GM23338 (cell line): ENCODE data around the gene SYMPK. TPM values are rescaled to one million over a fixed set of nuclear protein-coding genes. Genes with fewer than 3 reads are reported as not detected.

Source experiments
- ATAC-seq: fragments of 200-7000 bp; cut with Tn5 transposase; 3 replicates; pipeline ENCODE4 v1.9.1; 2020
- DNase-seq: peaks from one replicate; pipeline ENCODE4 v3.0.0-alpha.2; 2015; ENCODE audit warnings: low spot score
- H2AFZ ChIP-seq: fragments of 200-600 bp; sonication (generic); 2 replicates; pipeline ENCODE4 v1.8.0; 2016; ENCODE audit warnings: antibody characterized with exemption, mild to moderate bottlenecking, moderate library complexity
- H3F3A ChIP-seq: fragments of 200-600 bp; sonication (generic); replicated peaks from 2 replicates; pipeline ENCODE4 v1.8.0; 2017; ENCODE audit warnings: antibody characterized with exemption, mixed run types, low read depth
- H3K27ac ChIP-seq: fragments of 200-600 bp; sonication (generic); 2 replicates; pipeline ENCODE4 v1.6.1; 2016; ENCODE audit warnings: low read depth
- H3K27me3 ChIP-seq: fragments of 200-600 bp; sonication (generic); 2 replicates; pipeline ENCODE4 v1.8.0; 2016; ENCODE audit warnings: mild to moderate bottlenecking, mixed run types, moderate library complexity; ENCODE audit not compliant: insufficient read depth
- H3K36me3 ChIP-seq: fragments of 200-600 bp; sonication (generic); 2 replicates; pipeline ENCODE4 v1.8.0; 2016; ENCODE audit warnings: mild to moderate bottlenecking; ENCODE audit not compliant: insufficient read depth
- H3K4me1 ChIP-seq: fragments of 200-600 bp; sonication (generic); 2 replicates; pipeline ENCODE4 v1.8.0; 2016; ENCODE audit warnings: mild to moderate bottlenecking, moderate library complexity; ENCODE audit not compliant: insufficient read depth
- H3K4me2 ChIP-seq: fragments of 200-600 bp; sonication (generic); 2 replicates; pipeline ENCODE4 v1.7.1; 2017; ENCODE audit warnings: mixed run types
- H3K4me3 ChIP-seq: fragments of 200-600 bp; sonication (generic); 2 replicates; pipeline ENCODE4 v1.6.1; 2016; ENCODE audit warnings: mixed run types
- H3K79me2 ChIP-seq: fragments of 200-600 bp; sonication (generic); replicated peaks from 2 replicates; pipeline ENCODE4 v1.8.0; 2017; ENCODE audit warnings: mild to moderate bottlenecking; ENCODE audit not compliant: insufficient read depth
- H3K9me2 ChIP-seq: fragments of 200-600 bp; sonication (generic); 2 replicates; pipeline ENCODE4 v1.8.0; 2017; ENCODE audit not compliant: insufficient read depth
- H4K20me1 ChIP-seq: fragments of 200-600 bp; sonication (generic); replicated peaks from 2 replicates; pipeline ENCODE4 v1.8.0; 2017; ENCODE audit warnings: mild to moderate bottlenecking; ENCODE audit not compliant: insufficient read depth
- H3K27ac Mint-ChIP-seq: 2 replicates; pipeline ENCODE4 v1.8.0; 2020; ENCODE audit warnings: inconsistent platforms, mild to moderate bottlenecking, moderate library complexity, mixed read lengths
- H3K27me3 Mint-ChIP-seq: 3 replicates; pipeline ENCODE4 v1.8.0; 2022; ENCODE audit warnings: low read depth, mild to moderate bottlenecking, moderate library complexity, mixed read lengths, inconsistent platforms; ENCODE audit not compliant: insufficient read depth, poor library complexity
- H3K36me3 Mint-ChIP-seq: 3 replicates; pipeline ENCODE4 v1.8.0; 2021; ENCODE audit warnings: low read depth, mild to moderate bottlenecking, inconsistent platforms, moderate library complexity, mixed read lengths
- H3K4me1 Mint-ChIP-seq: 3 replicates; pipeline ENCODE4 v1.8.0; 2020; ENCODE audit warnings: mild to moderate bottlenecking, inconsistent platforms, mixed read lengths
- H3K4me3 Mint-ChIP-seq: 3 replicates; pipeline ENCODE4 v1.8.0; 2021; ENCODE audit warnings: moderate library complexity, mild to moderate bottlenecking, inconsistent platforms, mixed read lengths
- H3K9me3 Mint-ChIP-seq: 3 replicates; pipeline ENCODE4 v1.8.0; 2020; ENCODE audit warnings: moderate library complexity, mild to moderate bottlenecking, inconsistent platforms, mixed read lengths
- CREB1 ChIP-seq: fragments of 250-450 bp; sonication (Bioruptor Pico); IDR thresholded peaks from 2 replicates; pipeline ENCODE4 v1.5.0; 2020; ENCODE audit warnings: low read depth, mild to moderate bottlenecking, moderate library complexity
- EZH2 ChIP-seq: fragments of 200-600 bp; sonication (generic); IDR thresholded peaks from one replicate; pipeline ENCODE4 v1.8.0; 2017; ENCODE audit warnings: antibody characterized with exemption, mild to moderate bottlenecking, low read depth; ENCODE audit not compliant: unreplicated experiment
- EZH2phosphoT487 ChIP-seq: fragments of 200-600 bp; sonication (generic); IDR thresholded peaks from one replicate; pipeline ENCODE4 v1.8.1; 2018; ENCODE audit warnings: antibody characterized with exemption; ENCODE audit not compliant: unreplicated experiment
- JUNB ChIP-seq: IDR thresholded peaks from one replicate; pipeline ENCODE4 v1.6.1; 2016; ENCODE audit warnings: antibody characterized with exemption; ENCODE audit not compliant: unreplicated experiment
- NANOG ChIP-seq: IDR thresholded peaks from 2 replicates; pipeline ENCODE4 v1.6.1; 2016; ENCODE audit warnings: antibody characterized with exemption, borderline replicate concordance
- STAT1 ChIP-seq: IDR thresholded peaks from one replicate; pipeline ENCODE4 v1.6.1; 2016; ENCODE audit warnings: antibody characterized with exemption; ENCODE audit not compliant: unreplicated experiment
- ZNF114 ChIP-seq: fragments of 250-450 bp; sonication (Bioruptor Pico); IDR thresholded peaks from 2 replicates; pipeline ENCODE4 v1.5.0; 2020; ENCODE audit warnings: mild to moderate bottlenecking, moderate library complexity
- ZNF331 ChIP-seq: fragments of 250-450 bp; sonication (Bioruptor Pico); IDR thresholded peaks from 2 replicates; pipeline ENCODE4 v1.5.0; 2020; ENCODE audit warnings: low read depth, mild to moderate bottlenecking, moderate library complexity
- polyA plus RNA-seq: library from polyadenylated mRNA; unstranded; fragments of >200 nt; fragmentation: Nextera tagmentation; extraction: Ambion mirVana; gene quantifications from 2 replicates; pipeline ENCODE4 v1.2.1, GENCODE V29; 2016
- total RNA-seq: library from RNA; depleted of rRNA; stranded (reverse); fragments of >200 nt; shearing (Covaris generic); gene quantifications from 2 replicates; pipeline ENCODE4 v1.2.3, GENCODE V29; 2014
- TF ChIP-seq, protein P1 (sequence below): IDR thresholded peaks from 2 replicates; pipeline ENCODE4 v1.6.1; 2016; ENCODE audit warnings: antibody characterized with exemption
- TF ChIP-seq, protein P2 (sequence below): IDR thresholded peaks from one replicate; pipeline ENCODE4 v1.6.1; 2018; ENCODE audit warnings: antibody characterized with exemption; ENCODE audit not compliant: unreplicated experiment

Gene SYMPK
- total and polyA plus RNA-seq, 2 experiments from 2014 or later, result 36.8 to 82.1 TPM

DNA sequence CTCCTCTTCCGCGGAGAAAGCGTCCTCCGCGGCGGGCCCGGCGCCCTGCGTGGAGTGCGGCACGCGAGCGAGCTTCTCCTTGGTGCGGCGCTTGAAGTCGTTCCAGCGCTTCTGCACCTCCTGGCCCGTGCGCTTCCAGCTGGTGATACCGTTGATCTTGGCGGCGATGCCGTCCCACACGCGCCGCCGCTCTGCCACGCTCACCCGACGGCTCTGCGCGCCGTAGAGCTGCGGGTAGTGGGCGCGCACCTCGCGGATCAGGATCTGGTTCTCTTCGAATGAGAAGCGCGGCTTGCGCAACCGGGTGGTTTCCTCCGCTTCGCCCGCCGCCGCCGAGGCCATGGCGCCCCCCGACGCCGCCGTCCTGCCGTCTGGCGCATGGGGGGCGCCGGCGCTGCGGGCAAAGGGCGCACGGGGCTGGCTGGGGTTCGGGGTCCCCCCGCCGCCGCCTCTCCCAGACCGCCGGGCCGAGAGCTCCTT is 38.5 kb upstream of the SYMPK start:
- Mint-ChIP-seq H3K36me3 (peaks cover 19% of the 10 kb centered on the region), H3K9me3 (no peaks in the 10 kb centered on the region), H3K4me3 (peak overlapping the region; percentile 68; the same call in 2 of the 3 replicates), H3K27me3 (peaks cover 20% of the 10 kb centered on the region), H3K4me1 (peaks cover 9% of the 10 kb centered on the region), H3K27ac (no peak overlapping the region)
- Histone ChIP-seq H3K27ac (no peak overlapping the region), H3F3A (peaks cover 21% of the 10 kb centered on the region; the same call in 1 of the 2 replicates), H3K4me3 (peak overlapping the region; percentile 86), H2AFZ (peak overlapping the region; percentile 90), H3K9me2 (no peaks in the 10 kb centered on the region), H4K20me1 (no peaks in the 10 kb centered on the region; the same call in none of the 2 replicates), H3K79me2 (no peaks in the 10 kb centered on the region), H3K4me2 (peak overlapping the region; percentile 87), H3K36me3 (no peaks in the 10 kb centered on the region), H3K27me3 (peaks cover 23% of the 10 kb centered on the region), H3K4me1 (peaks cover 6% of the 10 kb centered on the region; the same call in 1 of the 2 replicates)
- no peak for TF ChIP-seq JUNB
- no peak for TF ChIP-seq ZNF114 (CRISPR knock-in tag)
- DNase-seq (peak; percentile 35), ATAC-seq (peak; percentile 6)

DNA sequence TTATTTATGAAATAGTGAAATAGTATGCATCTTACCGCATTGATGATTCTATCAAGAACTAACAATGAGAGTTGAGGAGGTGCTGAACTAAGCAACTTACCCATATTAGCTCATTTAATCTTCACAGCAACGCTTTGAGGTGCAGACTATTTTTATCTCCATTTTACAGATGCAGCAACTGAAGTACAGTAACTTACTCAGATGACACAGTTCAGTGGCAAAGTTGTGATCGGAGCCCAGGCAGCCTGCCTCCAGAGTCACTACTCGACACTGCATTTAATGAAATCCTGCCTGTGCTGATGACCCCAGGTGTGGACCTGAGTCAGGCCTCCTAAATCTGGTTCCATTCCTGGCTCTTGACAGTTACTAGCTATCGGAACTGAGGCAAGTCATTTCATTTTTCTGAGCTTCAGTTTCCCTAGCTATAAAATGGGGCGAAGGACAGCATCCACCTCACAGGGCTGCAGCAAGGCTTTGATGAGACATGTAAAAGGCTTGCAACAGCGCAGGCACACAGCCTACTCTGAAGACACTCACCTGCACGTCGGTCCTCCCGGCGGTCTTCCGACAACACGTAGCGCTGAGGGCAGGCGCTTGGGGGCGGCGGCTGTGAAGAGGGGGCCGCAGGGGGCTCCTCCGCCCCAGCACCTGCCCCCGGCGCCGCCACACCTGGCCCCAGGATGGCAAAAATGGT is 37.9 kb upstream of the SYMPK start:
- TF ChIP-seq, protein P1, sequence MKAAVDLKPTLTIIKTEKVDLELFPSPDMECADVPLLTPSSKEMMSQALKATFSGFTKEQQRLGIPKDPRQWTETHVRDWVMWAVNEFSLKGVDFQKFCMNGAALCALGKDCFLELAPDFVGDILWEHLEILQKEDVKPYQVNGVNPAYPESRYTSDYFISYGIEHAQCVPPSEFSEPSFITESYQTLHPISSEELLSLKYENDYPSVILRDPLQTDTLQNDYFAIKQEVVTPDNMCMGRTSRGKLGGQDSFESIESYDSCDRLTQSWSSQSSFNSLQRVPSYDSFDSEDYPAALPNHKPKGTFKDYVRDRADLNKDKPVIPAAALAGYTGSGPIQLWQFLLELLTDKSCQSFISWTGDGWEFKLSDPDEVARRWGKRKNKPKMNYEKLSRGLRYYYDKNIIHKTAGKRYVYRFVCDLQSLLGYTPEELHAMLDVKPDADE, result no peak
- peak; percentile 17 for TF ChIP-seq EZH2
- TF ChIP-seq CREB1, result 0 out of 2 replicates have a peak, but pooled peaks have one; percentile 9
- Mint-ChIP-seq H3K27ac (no peak overlapping the region), H3K4me1 (peaks cover 9% of the 10 kb centered on the region), H3K27me3 (peaks cover 20% of the 10 kb centered on the region), H3K36me3 (peaks cover 19% of the 10 kb centered on the region), H3K9me3 (no peaks in the 10 kb centered on the region), H3K4me3 (peak overlapping the region; percentile 68)
- H2AFZ ChIP-seq, result peak overlapping the region; percentile 90
- peaks cover 21% of the 10 kb centered on the region; the same call in 1 of the 2 replicates for H3F3A ChIP-seq
- DNase-seq, result peak; percentile 59
- H3K27me3 ChIP-seq, result peaks cover 23% of the 10 kb centered on the region
- no peaks in the 10 kb centered on the region for H3K9me2 ChIP-seq
- H3K36me3 ChIP-seq, result no peaks in the 10 kb centered on the region
- peaks cover 6% of the 10 kb centered on the region; the same call in 1 of the 2 replicates for H3K4me1 ChIP-seq
- no peaks in the 10 kb centered on the region; the same call in none of the 2 replicates for H4K20me1 ChIP-seq
- ATAC-seq, result peak; percentile 15
- peak overlapping the region; percentile 86 for H3K4me3 ChIP-seq
- H3K79me2 ChIP-seq, result no peaks in the 10 kb centered on the region
- peak overlapping the region; percentile 87 for H3K4me2 ChIP-seq
- H3K27ac ChIP-seq, result no peak overlapping the region

DNA sequence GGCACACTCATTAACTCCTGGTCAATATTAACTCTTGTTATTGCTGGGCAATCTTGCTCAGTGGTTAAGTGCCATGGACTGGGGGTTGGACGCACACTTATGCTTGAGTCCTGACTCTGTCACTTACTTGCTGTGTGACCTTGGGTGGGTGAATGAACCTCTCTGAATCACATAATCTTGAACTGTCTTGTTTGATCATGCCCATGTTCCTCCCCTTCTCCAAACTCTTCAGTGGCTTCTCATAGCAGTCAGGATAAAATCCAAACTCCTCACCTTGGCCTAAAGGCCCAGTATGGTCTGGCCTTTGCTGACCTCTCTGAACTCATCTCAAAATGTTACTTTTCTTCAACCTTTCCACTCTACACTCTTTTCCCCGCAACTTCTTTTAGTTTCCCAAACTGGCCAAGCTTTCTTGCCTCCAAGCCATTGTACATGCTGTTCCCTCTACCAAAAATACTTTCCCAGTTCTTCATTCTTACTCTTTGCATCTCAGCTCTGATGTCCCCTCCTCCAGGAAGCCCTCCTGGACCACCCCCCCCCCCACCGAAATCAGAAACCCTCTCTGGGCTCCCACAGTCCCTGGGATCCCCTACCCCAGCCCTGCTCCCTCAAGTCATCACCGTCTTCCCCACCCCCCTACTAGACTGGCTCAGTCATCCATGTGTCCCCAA is 37.1 kb upstream of the SYMPK start:
- H3K4me2 ChIP-seq, result no peak overlapping the region
- TF ChIP-seq, protein P1, result no peak
- TF ChIP-seq ZNF331 (CRISPR knock-in tag), result no peak
- TF ChIP-seq NANOG, result no peak
- TF ChIP-seq, protein P2, sequence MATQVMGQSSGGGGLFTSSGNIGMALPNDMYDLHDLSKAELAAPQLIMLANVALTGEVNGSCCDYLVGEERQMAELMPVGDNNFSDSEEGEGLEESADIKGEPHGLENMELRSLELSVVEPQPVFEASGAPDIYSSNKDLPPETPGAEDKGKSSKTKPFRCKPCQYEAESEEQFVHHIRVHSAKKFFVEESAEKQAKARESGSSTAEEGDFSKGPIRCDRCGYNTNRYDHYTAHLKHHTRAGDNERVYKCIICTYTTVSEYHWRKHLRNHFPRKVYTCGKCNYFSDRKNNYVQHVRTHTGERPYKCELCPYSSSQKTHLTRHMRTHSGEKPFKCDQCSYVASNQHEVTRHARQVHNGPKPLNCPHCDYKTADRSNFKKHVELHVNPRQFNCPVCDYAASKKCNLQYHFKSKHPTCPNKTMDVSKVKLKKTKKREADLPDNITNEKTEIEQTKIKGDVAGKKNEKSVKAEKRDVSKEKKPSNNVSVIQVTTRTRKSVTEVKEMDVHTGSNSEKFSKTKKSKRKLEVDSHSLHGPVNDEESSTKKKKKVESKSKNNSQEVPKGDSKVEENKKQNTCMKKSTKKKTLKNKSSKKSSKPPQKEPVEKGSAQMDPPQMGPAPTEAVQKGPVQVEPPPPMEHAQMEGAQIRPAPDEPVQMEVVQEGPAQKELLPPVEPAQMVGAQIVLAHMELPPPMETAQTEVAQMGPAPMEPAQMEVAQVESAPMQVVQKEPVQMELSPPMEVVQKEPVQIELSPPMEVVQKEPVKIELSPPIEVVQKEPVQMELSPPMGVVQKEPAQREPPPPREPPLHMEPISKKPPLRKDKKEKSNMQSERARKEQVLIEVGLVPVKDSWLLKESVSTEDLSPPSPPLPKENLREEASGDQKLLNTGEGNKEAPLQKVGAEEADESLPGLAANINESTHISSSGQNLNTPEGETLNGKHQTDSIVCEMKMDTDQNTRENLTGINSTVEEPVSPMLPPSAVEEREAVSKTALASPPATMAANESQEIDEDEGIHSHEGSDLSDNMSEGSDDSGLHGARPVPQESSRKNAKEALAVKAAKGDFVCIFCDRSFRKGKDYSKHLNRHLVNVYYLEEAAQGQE, result no peak
- no peak for TF ChIP-seq EZH2phosphoT487
- no peak for TF ChIP-seq STAT1
- no peak for TF ChIP-seq ZNF114 (CRISPR knock-in tag)
- no peak for TF ChIP-seq CREB1
- TF ChIP-seq JUNB, result no peak
- no peak for TF ChIP-seq EZH2

More for the DNA sequence above, 37.1 kb upstream of the SYMPK start:
- no peaks in the 10 kb centered on the region; the same call in 2 of the 3 replicates for H3K9me3 Mint-ChIP-seq
- no peak for DNase-seq
- peak overlapping the region; percentile 68; the same call in 1 of the 3 replicates for H3K4me3 Mint-ChIP-seq
- Histone ChIP-seq H3K36me3 (no peaks in the 10 kb centered on the region), H3F3A (peaks cover 21% of the 10 kb centered on the region; the same call in 1 of the 2 replicates), H3K27ac (no peak overlapping the region), H3K9me2 (no peaks in the 10 kb centered on the region), H3K4me3 (no peak overlapping the region; the same call in 1 of the 2 replicates), H2AFZ (no peak overlapping the region), H3K79me2 (no peaks in the 10 kb centered on the region), H3K4me1 (peaks cover 6% of the 10 kb centered on the region; the same call in 1 of the 2 replicates), H4K20me1 (no peaks in the 10 kb centered on the region; the same call in none of the 2 replicates), H3K27me3 (peaks cover 23% of the 10 kb centered on the region)
- ATAC-seq, result no peak
- no peak overlapping the region for H3K27ac Mint-ChIP-seq
- H3K36me3 Mint-ChIP-seq, result peaks cover 26% of the 10 kb centered on the region
- H3K4me1 Mint-ChIP-seq, result peaks cover 11% of the 10 kb centered on the region
- H3K27me3 Mint-ChIP-seq, result peaks cover 20% of the 10 kb centered on the region
